Lower leg skin (tissue), 4 donors: ENCODE results near the gene TMPRSS11A. TPM values are rescaled to one million over a fixed set of nuclear protein-coding genes. Genes with fewer than 3 reads are reported as not detected.

Experiments
- DNase-seq, 2 donors: peaks; one replicate each; pipeline ENCODE4 v3.0.0-alpha.2; 2019; ENCODE audit warnings: low spot score in 2 of 2
- H3K4me3 ChIP-seq: fragments of 200-600 bp; sonication (generic); 2 replicates; pipeline ENCODE4 v1.5.1; 2017; ENCODE audit warnings: mild to moderate bottlenecking, low read depth; ENCODE audit not compliant: poor library complexity, severe bottlenecking
- POLR2A ChIP-seq, 2 donors: fragments of 450-650 bp; IDR thresholded peaks; one replicate each; pipeline ENCODE4 v1.6.1; 2016 to 2017; ENCODE audit warnings: antibody characterized with exemption in 2 of 2, mild to moderate bottlenecking in 1 of 2, moderate library complexity in 1 of 2
- WGBS, 2 donors: methylation state at CpG; one replicate each; pipeline ENCODE4 v1.1.5; 2018; 5-methylcytosine and 5-hydroxymethylcytosine counted together
- intact Hi-C: fragments of 100-400 bp; cut with DNase I; formaldehyde crosslinking; loops from one replicate; pipeline ENCODE4 v1.15.0; 2023; ENCODE audit warnings: low total_unique reads
- total RNA-seq, 4 donors: library from RNA; depleted of rRNA; stranded (reverse); fragments of >200 nt; gene quantifications; one replicate each; pipeline ENCODE4 v1.1.0, GENCODE V29; 2016
- TF ChIP-seq, protein P1 (sequence below), 3 donors: fragments of 450-650 bp; IDR thresholded peaks; one replicate each; pipeline ENCODE4 v1.5.1; 2016; ENCODE audit warnings: antibody characterized with exemption in 3 of 3, mild to moderate bottlenecking in 3 of 3, moderate library complexity in 2 of 3

The TMPRSS11A gene
- total RNA-seq, 4 donors from 2014 or later, result not detected

DNA sequence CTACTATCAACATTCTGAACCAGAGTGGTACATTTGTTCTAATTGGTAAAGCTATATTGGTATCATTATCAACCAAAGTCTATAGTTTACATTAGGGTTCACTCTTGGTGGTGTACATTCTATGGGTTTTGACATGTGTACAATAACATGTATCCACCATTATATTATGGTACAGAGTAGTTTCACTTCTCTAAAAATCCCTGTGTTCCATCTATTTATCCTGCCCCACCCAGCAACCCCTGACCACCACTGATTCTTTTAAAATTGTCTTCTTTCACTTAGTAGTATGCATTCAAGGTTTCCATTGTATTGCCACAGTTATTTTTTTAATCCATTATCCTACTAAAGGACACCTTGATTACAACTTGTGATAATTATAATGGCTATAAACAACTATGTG is 64.2 kb downstream of the TMPRSS11A start:
- DNase-seq, result no peak
- H3K4me3 ChIP-seq, result no peak overlapping the region
- TF ChIP-seq, protein P1, sequence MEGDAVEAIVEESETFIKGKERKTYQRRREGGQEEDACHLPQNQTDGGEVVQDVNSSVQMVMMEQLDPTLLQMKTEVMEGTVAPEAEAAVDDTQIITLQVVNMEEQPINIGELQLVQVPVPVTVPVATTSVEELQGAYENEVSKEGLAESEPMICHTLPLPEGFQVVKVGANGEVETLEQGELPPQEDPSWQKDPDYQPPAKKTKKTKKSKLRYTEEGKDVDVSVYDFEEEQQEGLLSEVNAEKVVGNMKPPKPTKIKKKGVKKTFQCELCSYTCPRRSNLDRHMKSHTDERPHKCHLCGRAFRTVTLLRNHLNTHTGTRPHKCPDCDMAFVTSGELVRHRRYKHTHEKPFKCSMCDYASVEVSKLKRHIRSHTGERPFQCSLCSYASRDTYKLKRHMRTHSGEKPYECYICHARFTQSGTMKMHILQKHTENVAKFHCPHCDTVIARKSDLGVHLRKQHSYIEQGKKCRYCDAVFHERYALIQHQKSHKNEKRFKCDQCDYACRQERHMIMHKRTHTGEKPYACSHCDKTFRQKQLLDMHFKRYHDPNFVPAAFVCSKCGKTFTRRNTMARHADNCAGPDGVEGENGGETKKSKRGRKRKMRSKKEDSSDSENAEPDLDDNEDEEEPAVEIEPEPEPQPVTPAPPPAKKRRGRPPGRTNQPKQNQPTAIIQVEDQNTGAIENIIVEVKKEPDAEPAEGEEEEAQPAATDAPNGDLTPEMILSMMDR (IDR thresholded peaks at IDR 0.05), result no peak
- TF ChIP-seq POLR2A (IDR thresholded peaks at IDR 0.05), result no peak
- intact Hi-C loops, result no loop called here

DNA sequence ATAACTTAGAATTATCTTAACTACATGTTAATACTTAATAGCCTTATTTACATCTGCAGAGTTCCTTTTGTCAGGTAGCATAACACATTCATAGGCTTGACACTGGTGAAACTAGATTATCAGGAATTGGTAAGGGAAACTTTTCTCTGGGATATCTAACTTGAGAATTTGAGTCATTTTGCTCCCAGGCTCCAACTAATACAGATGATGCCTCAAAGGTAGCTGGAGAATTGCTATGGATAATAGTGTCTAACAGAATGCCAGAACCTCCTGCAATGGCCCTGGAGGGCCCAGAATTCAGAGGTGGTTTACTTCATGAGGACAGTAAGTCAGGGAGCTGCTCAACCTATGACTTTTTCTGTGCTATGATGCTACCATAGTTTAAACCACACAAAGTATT is 65.6 kb downstream of the TMPRSS11A start:
- no peak overlapping the region for H3K4me3 ChIP-seq
- TF ChIP-seq POLR2A (IDR thresholded peaks at IDR 0.05), result no peak
- TF ChIP-seq, protein P1 (IDR thresholded peaks at IDR 0.05), result no peak
- DNase-seq, result no peak
- intact Hi-C loops, result no loop called here

DNA sequence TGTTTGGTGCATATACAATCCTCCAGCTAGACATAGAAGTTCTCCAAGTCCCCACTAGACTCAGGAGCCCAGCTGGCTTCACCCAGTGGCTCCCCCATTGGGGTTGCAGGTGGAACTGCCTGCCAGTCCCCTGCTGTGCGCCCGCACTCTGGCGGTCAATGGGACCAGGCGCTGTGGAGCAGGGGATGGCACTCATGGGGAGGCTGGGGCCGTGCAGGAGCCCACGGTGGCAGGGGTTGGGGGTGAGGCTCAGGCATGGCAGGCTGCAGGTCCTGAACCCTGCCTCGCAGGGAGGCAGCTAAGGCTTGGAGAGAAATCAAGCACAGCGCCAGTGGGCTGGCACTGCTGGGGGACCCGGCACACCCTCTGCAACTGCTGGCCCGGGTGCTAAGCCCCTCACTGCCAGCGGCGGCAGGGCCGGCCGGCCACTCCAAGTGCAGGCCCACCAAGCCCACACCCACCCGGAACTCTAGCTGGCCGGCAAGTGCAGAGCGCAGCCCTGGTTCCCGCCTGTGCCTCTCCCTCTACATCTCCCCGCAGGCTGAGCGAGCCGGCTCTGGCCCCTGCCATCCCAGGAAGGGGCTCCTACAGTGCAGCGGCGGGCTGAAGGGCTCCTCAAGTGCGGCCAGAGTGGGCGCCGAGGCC is 66.8 kb downstream of the TMPRSS11A start:
- WGBS, 2 donors, result 92 to 96% methylated on average over 9 to 19 of the region's 26 CpGs
- no peak for DNase-seq
- no peak for TF ChIP-seq POLR2A (IDR thresholded peaks at IDR 0.05)
- TF ChIP-seq, protein P1 (IDR thresholded peaks at IDR 0.05), result no peak

DNA sequence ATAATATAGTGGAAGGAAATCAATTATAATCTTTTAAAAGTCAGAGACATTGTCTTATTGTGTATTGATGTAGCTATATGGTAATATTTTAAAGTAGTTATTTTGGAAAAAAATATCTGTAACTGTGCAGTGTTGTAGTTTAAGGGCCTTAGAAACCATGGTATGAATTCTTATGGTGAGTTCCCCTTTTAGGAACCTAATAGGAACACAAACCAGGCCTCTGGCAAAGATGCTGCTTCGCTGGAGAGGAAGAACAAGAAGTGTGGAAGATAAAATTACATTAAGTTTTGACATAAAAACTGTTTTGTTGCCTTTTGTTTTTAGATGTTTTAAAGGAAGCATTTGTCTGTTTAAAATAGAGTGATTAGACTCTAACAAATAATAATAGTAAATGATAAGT is 68.6 kb downstream of the TMPRSS11A start:
- no peak overlapping the region for H3K4me3 ChIP-seq
- TF ChIP-seq, protein P1 (IDR thresholded peaks at IDR 0.05), result no peak
- no peak for TF ChIP-seq POLR2A (IDR thresholded peaks at IDR 0.05)
- no peak for DNase-seq
- 74 to 86% methylated on average over 1 of the region's 1 CpG for WGBS, 2 donors
- intact Hi-C loops, result no loop called here

More for the DNA sequence above, 66.8 kb downstream of the TMPRSS11A start:
- intact Hi-C loops, result no loop called here
- H3K4me3 ChIP-seq, result no peak overlapping the region

DNA sequence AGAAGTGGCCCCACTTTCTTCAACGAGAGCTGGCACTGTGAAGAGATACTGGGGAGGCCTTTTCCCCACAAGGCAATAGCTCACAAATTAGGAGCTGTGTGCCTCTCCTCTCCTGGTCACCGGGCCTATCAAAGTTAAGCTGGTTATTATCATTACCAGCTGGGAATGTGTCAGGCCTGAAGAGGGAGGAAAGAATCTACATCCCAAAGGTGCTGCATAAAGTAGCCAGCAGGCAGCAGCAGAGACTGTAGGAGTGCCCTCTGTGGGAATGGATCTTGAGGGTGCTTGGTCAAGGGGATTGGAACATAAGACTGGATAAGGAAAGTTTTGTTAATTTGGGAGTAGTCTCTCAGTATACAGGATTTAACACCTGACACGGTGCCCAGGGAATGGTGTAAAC is 70.4 kb downstream of the TMPRSS11A start:
- TF ChIP-seq POLR2A (IDR thresholded peaks at IDR 0.05), result no peak
- TF ChIP-seq, protein P1 (IDR thresholded peaks at IDR 0.05), result no peak
- intact Hi-C loops, result no loop called here
- WGBS, 2 donors, result 57 to 67% methylated on average over 3 of the region's 3 CpGs
- no peak overlapping the region for H3K4me3 ChIP-seq
- no peak for DNase-seq

DNA sequence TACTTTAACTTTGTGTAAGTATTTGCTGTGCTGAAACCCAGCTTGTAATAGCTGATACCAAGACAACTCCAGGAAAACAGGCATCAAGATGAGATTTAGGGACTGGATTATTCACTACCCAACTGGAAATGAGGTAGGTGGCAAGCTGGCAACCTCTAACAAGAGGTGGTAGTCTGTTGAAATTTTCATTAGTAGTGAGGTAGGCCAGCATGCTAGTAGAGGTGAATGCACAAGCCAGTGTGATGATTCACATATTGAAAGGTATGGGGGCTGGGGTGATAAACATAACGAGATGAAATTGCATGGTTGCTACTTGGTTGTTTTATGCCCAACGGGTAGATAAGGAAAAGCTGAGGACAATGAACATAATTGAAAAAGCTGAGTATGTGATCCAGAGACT is 71.0 kb downstream of the TMPRSS11A start:
- no peak for TF ChIP-seq POLR2A (IDR thresholded peaks at IDR 0.05)
- TF ChIP-seq, protein P1 (IDR thresholded peaks at IDR 0.05), result no peak
- WGBS, 2 donors, result 71 to 85% methylated on average over 2 of the region's 2 CpGs
- no peak for DNase-seq
- H3K4me3 ChIP-seq, result no peak overlapping the region
- intact Hi-C loops, result no loop called here
